Ectodermal cell (in vitro differentiated cells): ENCODE results near the gene DPYD.

Experiments
- H3K27ac ChIP-seq: 2 replicates; pipeline ENCODE4 v1.7.0; 2013; ENCODE audit warnings: mild to moderate bottlenecking, low read depth, low read length; ENCODE audit not compliant: insufficient read depth, poor library complexity, severe bottlenecking
- H3K27me3 ChIP-seq: 2 replicates; pipeline ENCODE4 v1.7.0; 2013; ENCODE audit warnings: mild to moderate bottlenecking, low read length; ENCODE audit not compliant: insufficient read depth, control insufficient read depth, poor library complexity, severe bottlenecking
- H3K36me3 ChIP-seq: one replicate; pipeline ENCODE4 v1.7.0; 2013; ENCODE audit warnings: low read length; ENCODE audit not compliant: control insufficient read depth, insufficient read depth
- H3K4me1 ChIP-seq: one replicate; pipeline ENCODE4 v1.7.0; 2013; ENCODE audit warnings: low read length; ENCODE audit not compliant: control insufficient read depth, insufficient read depth
- H3K4me3 ChIP-seq: 2 replicates; pipeline ENCODE4 v1.7.0; 2013; ENCODE audit warnings: low read depth, low read length, control low read depth; ENCODE audit not compliant: insufficient read depth
- H3K9me3 ChIP-seq: 2 replicates; pipeline ENCODE4 v1.7.0; 2013; ENCODE audit warnings: mild to moderate bottlenecking, low read length, moderate library complexity; ENCODE audit not compliant: control insufficient read depth
- WGBS, 2 experiments: methylation state at CpG; one replicate each; pipeline ENCODE4 v1.1.7; 2013; ENCODE audit warnings: missing lambda C conversion rate in 2 of 2; 5-methylcytosine and 5-hydroxymethylcytosine counted together

The DPYD gene

GRCh38 chr1:97270508-97271307 lies 650.1 kb downstream of the DPYD start:
- Histone ChIP-seq H3K27ac (no peak overlapping the region), H3K4me3 (no peak overlapping the region), H3K36me3 (no peaks in the 10 kb centered on the region), H3K27me3 (no peaks in the 10 kb centered on the region), H3K9me3 (no peaks in the 10 kb centered on the region), H3K4me1 (no peaks in the 10 kb centered on the region)
- WGBS, 2 experiments, result 64 to 72% methylated on average over 2 to 3 of the region's 3 CpGs

DNA sequence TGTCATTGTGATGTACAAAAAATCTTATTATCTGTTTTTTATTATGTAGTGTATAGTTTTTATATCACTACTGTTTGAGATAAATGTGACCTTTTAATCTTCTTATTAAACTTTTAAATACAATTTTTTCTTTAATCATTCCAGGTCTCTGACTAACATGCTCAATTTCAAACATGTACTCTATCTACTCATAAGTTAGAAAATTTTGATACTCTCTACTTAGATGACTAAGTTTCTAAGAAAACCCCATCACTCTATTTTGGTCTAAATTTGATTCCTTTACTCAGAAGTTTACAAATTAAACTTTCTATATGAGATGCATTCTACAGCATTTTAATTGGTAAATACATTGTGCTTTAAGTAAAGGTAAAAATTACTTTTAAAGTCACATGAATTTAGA lies 655.2 kb downstream of the DPYD start:
- no peaks in the 10 kb centered on the region for H3K36me3 ChIP-seq
- H3K4me1 ChIP-seq, result no peaks in the 10 kb centered on the region
- no peaks in the 10 kb centered on the region for H3K27me3 ChIP-seq
- no peak overlapping the region for H3K27ac ChIP-seq
- H3K9me3 ChIP-seq, result no peaks in the 10 kb centered on the region
- H3K4me3 ChIP-seq, result no peak overlapping the region

GRCh38 chr1:97262842-97263241 lies 658.0 kb downstream of the DPYD start:
- H3K9me3 ChIP-seq, result no peaks in the 10 kb centered on the region
- H3K36me3 ChIP-seq, result no peaks in the 10 kb centered on the region
- no peak overlapping the region for H3K4me3 ChIP-seq
- H3K27me3 ChIP-seq, result no peaks in the 10 kb centered on the region
- no CpG with 5 or more reads among the region's 1 CpG for WGBS, 2 experiments
- no peaks in the 10 kb centered on the region for H3K4me1 ChIP-seq
- H3K27ac ChIP-seq, result no peak overlapping the region

GRCh38 chr1:97258597-97258996 lies 662.2 kb downstream of the DPYD start:
- 90 to 100% methylated on average over 1 of the region's 1 CpG for WGBS, 2 experiments
- H3K4me1 ChIP-seq, result no peaks in the 10 kb centered on the region
- H3K27me3 ChIP-seq, result no peaks in the 10 kb centered on the region
- no peaks in the 10 kb centered on the region for H3K9me3 ChIP-seq
- H3K4me3 ChIP-seq, result no peak overlapping the region
- no peaks in the 10 kb centered on the region for H3K36me3 ChIP-seq
- H3K27ac ChIP-seq, result no peak overlapping the region

GRCh38 chr1:97254731-97255463 lies 665.9 kb downstream of the DPYD start:
- WGBS, 2 experiments, result 87 to 100% methylated on average over 2 to 4 of the region's 4 CpGs
- Histone ChIP-seq H3K4me1 (no peaks in the 10 kb centered on the region), H3K27me3 (no peaks in the 10 kb centered on the region), H3K27ac (no peak overlapping the region), H3K9me3 (no peaks in the 10 kb centered on the region), H3K36me3 (no peaks in the 10 kb centered on the region), H3K4me3 (no peak overlapping the region)

DNA sequence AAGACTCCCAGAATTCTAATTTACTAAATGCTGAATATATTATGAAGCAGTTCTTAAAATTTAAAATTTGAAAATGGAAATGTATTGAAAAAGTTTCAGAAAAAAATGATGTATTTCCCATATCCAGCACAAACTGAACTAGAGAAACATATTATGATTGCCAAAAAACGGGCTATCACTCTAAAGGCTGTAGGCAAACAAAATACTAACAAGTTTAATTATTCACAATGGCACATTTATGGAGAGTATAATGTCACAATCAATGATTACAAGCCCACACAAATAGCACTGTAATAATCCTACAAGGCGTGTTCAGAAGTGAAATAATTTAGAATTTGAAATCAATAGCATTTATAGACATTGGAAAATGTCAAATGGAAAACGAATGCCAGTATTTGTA lies 667.9 kb downstream of the DPYD start:
- no peaks in the 10 kb centered on the region for H3K27me3 ChIP-seq
- WGBS, 2 experiments, result 100% methylated on average over 3 of the region's 3 CpGs; no CpG with 5 or more reads in 1 of the 2 experiments
- H3K27ac ChIP-seq, result no peak overlapping the region
- H3K9me3 ChIP-seq, result no peaks in the 10 kb centered on the region
- no peaks in the 10 kb centered on the region for H3K4me1 ChIP-seq
- H3K36me3 ChIP-seq, result no peaks in the 10 kb centered on the region
- H3K4me3 ChIP-seq, result no peak overlapping the region

DNA sequence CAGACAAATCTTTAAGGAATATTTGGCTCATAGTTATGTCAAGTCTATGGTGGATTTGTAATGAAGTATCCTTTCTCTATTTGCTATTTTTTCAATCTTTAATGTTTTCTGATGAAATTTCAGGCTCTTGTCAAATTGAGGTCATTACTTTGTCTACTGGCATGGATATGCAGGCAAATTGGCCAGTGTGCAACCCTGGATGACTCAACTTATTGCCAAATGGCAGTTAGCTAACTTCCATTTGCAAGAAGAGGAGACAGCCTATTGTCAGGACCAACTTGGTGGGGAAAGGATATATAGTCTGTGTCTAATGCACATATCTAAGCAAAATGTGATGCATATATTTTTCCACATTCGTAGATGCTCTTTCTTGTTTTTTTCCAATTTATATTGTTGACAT lies 668.8 kb downstream of the DPYD start:
- no peaks in the 10 kb centered on the region for H3K4me1 ChIP-seq
- no peaks in the 10 kb centered on the region for H3K36me3 ChIP-seq
- no peaks in the 10 kb centered on the region for H3K27me3 ChIP-seq
- H3K27ac ChIP-seq, result no peak overlapping the region
- WGBS, 2 experiments, result 63 to 80% methylated on average over 1 of the region's 1 CpG
- H3K4me3 ChIP-seq, result no peak overlapping the region
- H3K9me3 ChIP-seq, result no peaks in the 10 kb centered on the region

- H3K27ac ChIP-seq, result no peak overlapping the region
- H3K36me3 ChIP-seq, result no peaks in the 10 kb centered on the region
- H3K9me3 ChIP-seq, result no peaks in the 10 kb centered on the region
- H3K27me3 ChIP-seq, result no peaks in the 10 kb centered on the region
- H3K4me3 ChIP-seq, result no peak overlapping the region
- H3K4me1 ChIP-seq, result no peaks in the 10 kb centered on the region
Measured at GRCh38 chr1:97247196-97247595, 673.6 kb downstream of the DPYD start.

DNA sequence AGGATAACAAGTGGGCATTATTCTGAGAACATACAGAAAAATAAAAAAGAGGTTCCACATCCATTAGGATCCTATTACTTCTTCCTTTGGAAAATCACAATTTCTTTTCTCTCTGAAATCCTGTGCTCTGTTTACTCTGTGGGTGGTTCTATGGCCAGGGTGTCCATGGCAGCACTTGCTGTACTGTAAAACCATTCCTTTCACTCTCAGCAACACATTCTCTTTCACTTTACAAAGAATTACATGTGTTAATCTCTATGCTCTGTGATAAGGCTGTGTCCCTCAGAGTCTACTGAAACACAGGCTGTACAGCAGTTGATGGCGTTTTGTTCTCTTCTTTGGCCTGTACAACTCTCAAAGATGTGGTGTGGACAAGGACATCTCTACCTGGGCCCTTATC lies 675.2 kb downstream of the DPYD start:
- Histone ChIP-seq H3K4me1 (no peaks in the 10 kb centered on the region), H3K27me3 (no peaks in the 10 kb centered on the region), H3K36me3 (no peaks in the 10 kb centered on the region), H3K4me3 (no peak overlapping the region), H3K9me3 (no peaks in the 10 kb centered on the region), H3K27ac (no peak overlapping the region)
- 88 to 93% methylated on average over 1 of the region's 1 CpG for WGBS, 2 experiments

- Histone ChIP-seq H3K4me3 (no peak overlapping the region), H3K27ac (no peak overlapping the region), H3K27me3 (no peaks in the 10 kb centered on the region), H3K9me3 (no peaks in the 10 kb centered on the region), H3K36me3 (no peaks in the 10 kb centered on the region), H3K4me1 (no peaks in the 10 kb centered on the region)
- WGBS, 2 experiments, result 100% methylated on average over 1 to 2 of the region's 4 CpGs
Measured at GRCh38 chr1:97245026-97245425, 675.8 kb downstream of the DPYD start.
